GM21360 (cell line): Measurements from ENCODE around the gene LRR1.
A peak's percentile ranks its signal among the peaks of the same experiment; 100 is the strongest.
"Not testable (repeated sequence)": the region's sequence is repeated elsewhere in the genome, so short reads cannot be mapped to it uniquely, and the experiment has no call there.

Source experiments
- ATAC-seq: cut with Tn5 transposase; IDR thresholded peaks from one replicate; pipeline ENCODE4 v1.9.1; 2021; ENCODE audit warnings: mild to moderate bottlenecking, moderate library complexity; ENCODE audit not compliant: unreplicated experiment

LRR1 gene

GRCh38 chr14:49585803-49586672, 12.7 kb upstream of the LRR1 start, which contains the start of gene RPS29:
TSS of gene RPS29 (minus strand) at chr14:49586380. CDS start at chr14:49586346, 34 bp downstream.
- peak; percentile 85 for ATAC-seq

- peak; percentile 35 for ATAC-seq
Measured at GRCh38 chr14:49586673-49587460, 11.9 kb upstream of the LRR1 start.

- ATAC-seq: no peak
Measured at GRCh38 chr14:49589387-49589786, 9.4 kb upstream of the LRR1 start.

GRCh38 chr14:49593016-49593415, 5.7 kb upstream of the LRR1 start:
- ATAC-seq: peak; percentile 30

- peak; percentile 23 for ATAC-seq
Measured at GRCh38 chr14:49594347-49595091, 4.2 kb upstream of the LRR1 start.

GRCh38 chr14:49598189-49598484, 603 bp upstream of the LRR1 start:
- ATAC-seq: no peak

- no peak for ATAC-seq
Measured at GRCh38 chr14:49607583-49607982, 8.8 kb downstream of the LRR1 start.

- no peak for ATAC-seq
Measured at GRCh38 chr14:49612251-49612650, 13.5 kb downstream of the LRR1 start.

- no peak for ATAC-seq
Measured at GRCh38 chr14:49612671-49613070, 13.9 kb downstream of the LRR1 start.

GRCh38 chr14:49614196-49614595, 15.5 kb downstream of the LRR1 start:
- no peak for ATAC-seq

GRCh38 chr14:49615776-49616175, 17.0 kb downstream of the LRR1 start:
- ATAC-seq: no peak

GRCh38 chr14:49617852-49618519, 19.2 kb downstream of the LRR1 start:
- ATAC-seq: no peak

GRCh38 chr14:49619273-49619672, 20.5 kb downstream of the LRR1 start:
- ATAC-seq: not testable (repeated sequence)

- ATAC-seq: no peak
Measured at GRCh38 chr14:49619730-49620129, 21.0 kb downstream of the LRR1 start.

GRCh38 chr14:49620182-49621113, 21.7 kb downstream of the LRR1 start, which contains the start of the genes MGAT2 and RPL36AL:
TSS of gene MGAT2 (plus strand) at chr14:49620799. CDS start at chr14:49621269, 470 bp downstream.
TSS of gene RPL36AL (minus strand) at chr14:49620626. CDS start at chr14:49619104, 1,522 bp downstream.
- peak; percentile 89 for ATAC-seq

GRCh38 chr14:49621114-49621881, 22.6 kb downstream of the LRR1 start:
- peak; percentile 25 for ATAC-seq

GRCh38 chr14:49622022-49622607, 23.4 kb downstream of the LRR1 start:
- ATAC-seq: no peak

- ATAC-seq: no peak
Measured at GRCh38 chr14:49623387-49623786, 24.6 kb downstream of the LRR1 start.
